ENCODE results near the gene CORO7. TPM values are rescaled to one million over a fixed set of nuclear protein-coding genes. Genes with fewer than 3 reads are reported as not detected.
A peak's percentile ranks its signal among the peaks of the same experiment; 100 is the strongest.

CORO7 gene
- total and polyA plus RNA-seq, 9 of the 15 experiments (the other 6 are each of a cell fraction or from before 2014, with no cell fraction given): 0.45 to 77.2 (median 18.7) TPM

GRCh38 chr16:4307215-4308037, 109.0 kb downstream of the CORO7 start (continued):
- TF ChIP-seq RBFOX2 (IDR thresholded peaks at IDR 0.05; ENCODE audit: low read depth, low read length) (peak; percentile 91), CTBP1 (IDR thresholded peaks at IDR 0.05; ENCODE audit: borderline replicate concordance) (peak; percentile 83), STAT5A (IDR thresholded peaks at IDR 0.05; ENCODE audit: borderline replicate concordance, low read length) (no peak), ZNF76 (CRISPR knock-in tag; IDR thresholded peaks at IDR 0.05; ENCODE audit: borderline replicate concordance) (no peak), ZBED1 (IDR thresholded peaks at IDR 0.05) (peak; percentile 94), RB1 (IDR thresholded peaks at IDR 0.05; ENCODE audit: low read depth) (peak; percentile 65; the same call in 1 of the 2 replicates), CBX3 (IDR thresholded peaks at IDR 0.05; ENCODE audit: borderline replicate concordance in 1 of 2, low read length in 2 of 2) (peak in 1 of 2 experiments; percentile 88; a peak in 2 of 3 replicates), PREB (CRISPR knock-in tag; IDR thresholded peaks at IDR 0.05) (no peak), ZNF395 (CRISPR knock-in tag; IDR thresholded peaks at IDR 0.05) (no peak), KDM2B (CRISPR knock-in tag; IDR thresholded peaks at IDR 0.05) (no peak), ELK3 (CRISPR knock-in tag; IDR thresholded peaks at IDR 0.05) (no peak), POLR2AphosphoS5 (IDR thresholded peaks at IDR 0.05; ENCODE audit: control insufficient read depth, insufficient read depth, low read depth, low read length) (peak; percentile 85), FOXP4 (CRISPR knock-in tag; IDR thresholded peaks at IDR 0.05; ENCODE audit: borderline replicate concordance) (0 out of 2 replicates have a peak, but pooled peaks have one; percentile 39), ZNF431 (CRISPR knock-in tag; IDR thresholded peaks at IDR 0.05) (no peak), PHF8 (IDR thresholded peaks at IDR 0.05; ENCODE audit: borderline replicate concordance, low read length) (peak; percentile 75; the same call in 1 of the 2 replicates), TAF1 (IDR thresholded peaks at IDR 0.05; ENCODE audit: control insufficient read depth, extremely low read depth, insufficient read depth, low read length, severe bottlenecking) (peak; percentile 85)
- TF ChIP-seq, protein P1, sequence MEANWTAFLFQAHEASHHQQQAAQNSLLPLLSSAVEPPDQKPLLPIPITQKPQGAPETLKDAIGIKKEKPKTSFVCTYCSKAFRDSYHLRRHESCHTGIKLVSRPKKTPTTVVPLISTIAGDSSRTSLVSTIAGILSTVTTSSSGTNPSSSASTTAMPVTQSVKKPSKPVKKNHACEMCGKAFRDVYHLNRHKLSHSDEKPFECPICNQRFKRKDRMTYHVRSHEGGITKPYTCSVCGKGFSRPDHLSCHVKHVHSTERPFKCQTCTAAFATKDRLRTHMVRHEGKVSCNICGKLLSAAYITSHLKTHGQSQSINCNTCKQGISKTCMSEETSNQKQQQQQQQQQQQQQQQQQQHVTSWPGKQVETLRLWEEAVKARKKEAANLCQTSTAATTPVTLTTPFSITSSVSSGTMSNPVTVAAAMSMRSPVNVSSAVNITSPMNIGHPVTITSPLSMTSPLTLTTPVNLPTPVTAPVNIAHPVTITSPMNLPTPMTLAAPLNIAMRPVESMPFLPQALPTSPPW (CRISPR knock-in tag; IDR thresholded peaks at IDR 0.05): peak; percentile 97

Data from K562 (cell line).